GOT3 (cell line): ENCODE measurements around the gene RAP1GDS1.

Experiments
- DNase-seq: peaks from one replicate; lab custom pipeline; 2025; ENCODE audit warnings: mixed read lengths; lab: John Stamatoyannopoulos, UW

Gene RAP1GDS1, protein sequence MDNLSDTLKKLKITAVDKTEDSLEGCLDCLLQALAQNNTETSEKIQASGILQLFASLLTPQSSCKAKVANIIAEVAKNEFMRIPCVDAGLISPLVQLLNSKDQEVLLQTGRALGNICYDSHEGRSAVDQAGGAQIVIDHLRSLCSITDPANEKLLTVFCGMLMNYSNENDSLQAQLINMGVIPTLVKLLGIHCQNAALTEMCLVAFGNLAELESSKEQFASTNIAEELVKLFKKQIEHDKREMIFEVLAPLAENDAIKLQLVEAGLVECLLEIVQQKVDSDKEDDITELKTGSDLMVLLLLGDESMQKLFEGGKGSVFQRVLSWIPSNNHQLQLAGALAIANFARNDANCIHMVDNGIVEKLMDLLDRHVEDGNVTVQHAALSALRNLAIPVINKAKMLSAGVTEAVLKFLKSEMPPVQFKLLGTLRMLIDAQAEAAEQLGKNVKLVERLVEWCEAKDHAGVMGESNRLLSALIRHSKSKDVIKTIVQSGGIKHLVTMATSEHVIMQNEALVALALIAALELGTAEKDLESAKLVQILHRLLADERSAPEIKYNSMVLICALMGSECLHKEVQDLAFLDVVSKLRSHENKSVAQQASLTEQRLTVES

DNA sequence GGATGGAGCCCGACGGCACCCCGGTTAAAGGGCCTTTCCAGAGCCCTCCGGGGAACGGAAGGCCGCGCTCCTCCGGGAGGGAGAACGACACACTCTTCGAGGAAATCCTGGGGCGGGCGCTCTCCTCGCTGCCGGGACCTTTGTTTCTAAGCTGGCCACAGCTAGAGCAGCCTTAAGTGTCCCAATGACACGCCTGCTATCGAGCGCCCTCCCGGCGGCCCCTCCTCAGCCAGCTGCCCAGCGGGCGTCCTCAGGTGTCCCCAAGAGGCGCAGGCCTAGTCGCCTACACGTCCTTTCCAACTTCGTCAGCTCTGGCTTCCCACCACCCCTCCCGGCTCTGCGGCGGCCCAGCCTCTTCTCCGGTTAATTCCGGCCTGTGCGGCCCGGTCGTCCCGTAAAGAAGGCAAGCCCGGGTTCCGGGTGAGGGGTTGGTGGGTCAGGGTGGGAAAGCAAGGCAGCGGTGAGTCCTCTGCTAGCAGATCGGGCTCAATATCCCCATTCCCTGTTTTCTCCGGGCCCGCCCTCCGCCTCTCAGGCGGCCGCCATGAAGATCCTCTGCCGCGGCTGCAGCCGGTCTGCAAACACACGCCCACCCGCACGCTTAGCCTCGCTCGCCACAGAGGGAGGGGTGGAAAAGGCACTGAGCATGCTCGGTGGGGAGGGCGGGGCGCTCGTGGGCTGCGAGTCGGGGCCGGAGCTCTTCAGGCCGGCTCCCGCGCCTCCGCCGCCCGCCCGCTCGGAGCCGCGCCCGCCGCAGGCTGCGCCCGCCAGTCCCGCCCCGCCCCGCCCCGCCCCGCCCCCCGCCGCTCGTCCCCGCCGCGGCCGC lies at the start of gene RAP1GDS1:
Gene RAP1GDS1 (plus strand): TSS at position 806 of the 826 bp plus-strand sequence. CDS start 182 bp downstream, outside the sequence.
- peak; percentile 68 for DNase-seq

- no peak for DNase-seq
Measured at GRCh38 chr4:98222306-98222705, 38.9 kb upstream of the RAP1GDS1 start.

DNA sequence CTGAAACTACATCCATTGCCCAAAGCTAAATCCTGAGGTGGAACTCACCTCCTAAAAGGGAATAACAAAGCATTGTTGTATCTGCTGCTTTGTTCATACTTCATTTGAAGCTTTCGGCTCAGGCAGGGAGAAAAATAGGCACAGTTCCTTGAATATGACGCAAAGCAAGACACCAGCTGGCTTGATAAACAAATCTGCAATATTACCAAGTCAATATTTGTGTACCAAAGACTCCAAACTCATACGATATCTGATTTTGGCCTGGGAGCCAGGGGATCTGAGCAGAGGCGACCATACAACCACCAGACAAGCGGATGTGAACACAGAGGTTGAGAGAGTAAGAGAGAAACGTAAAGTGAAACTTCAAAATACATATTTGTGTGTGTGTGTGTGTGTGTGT lies 34.8 kb upstream of the RAP1GDS1 start:
- DNase-seq: no peak

- DNase-seq: no peak
Measured at GRCh38 chr4:98230961-98231360, 30.2 kb upstream of the RAP1GDS1 start.

DNA sequence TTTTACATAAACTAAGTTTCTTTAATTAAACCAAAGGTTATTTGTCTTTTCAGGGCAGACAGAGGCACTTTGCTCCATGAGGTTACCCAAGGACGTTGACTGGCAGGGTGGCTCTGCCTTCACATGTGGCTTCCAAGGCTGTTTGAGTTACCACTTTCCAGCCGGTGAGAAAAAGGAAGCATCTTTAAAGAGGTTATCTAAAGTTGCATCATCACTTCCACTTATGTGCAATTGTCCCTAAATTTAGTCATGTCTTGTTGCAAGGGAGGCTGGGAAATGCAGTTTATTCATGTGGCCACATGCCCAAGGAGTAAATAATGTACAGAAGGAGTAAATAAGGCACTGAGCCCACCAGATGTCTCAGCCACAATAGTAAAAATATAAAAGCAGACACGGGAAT lies 29.0 kb upstream of the RAP1GDS1 start:
- DNase-seq: no peak

GRCh38 chr4:98237204-98237603 lies 24.0 kb upstream of the RAP1GDS1 start:
- DNase-seq: no peak

DNA sequence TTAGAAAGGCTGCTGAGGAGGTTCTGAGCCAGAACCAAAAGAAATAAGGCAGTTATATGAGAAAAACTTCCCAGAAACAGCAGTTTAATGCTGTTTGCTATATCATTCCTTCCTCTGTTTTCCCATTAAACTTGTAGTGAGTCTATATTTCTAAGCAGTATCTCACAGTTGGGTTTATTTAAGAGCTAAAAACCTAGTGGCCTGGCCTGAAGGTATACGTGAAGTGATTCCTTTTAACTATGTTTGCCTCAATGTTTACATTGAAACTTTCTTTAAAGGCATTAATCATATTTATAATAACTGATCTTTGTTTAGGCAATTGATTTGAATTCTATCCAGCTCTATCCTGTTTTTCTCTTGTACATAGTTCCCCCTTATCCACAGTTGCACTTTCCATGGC lies 19.1 kb upstream of the RAP1GDS1 start:
- DNase-seq: no peak

DNA sequence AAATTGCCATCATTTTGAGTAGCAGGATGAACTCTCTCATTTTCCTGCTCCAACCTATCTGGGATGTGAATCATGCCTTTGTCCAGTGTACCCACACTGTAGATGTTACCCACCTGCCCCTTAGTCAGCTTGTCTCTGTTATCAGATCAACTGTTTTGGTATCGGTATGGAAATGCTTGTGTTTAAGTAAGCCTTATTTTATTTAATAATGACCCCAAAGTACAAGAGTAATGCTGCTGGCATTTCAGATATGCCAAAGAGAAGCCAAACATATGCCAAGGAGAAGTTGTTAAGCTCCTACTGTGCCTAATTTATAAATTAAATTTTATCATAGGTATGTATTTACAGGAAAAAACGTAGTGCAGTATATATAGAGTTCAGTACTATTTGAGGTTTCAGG lies 18.6 kb upstream of the RAP1GDS1 start:
- DNase-seq: no peak

DNA sequence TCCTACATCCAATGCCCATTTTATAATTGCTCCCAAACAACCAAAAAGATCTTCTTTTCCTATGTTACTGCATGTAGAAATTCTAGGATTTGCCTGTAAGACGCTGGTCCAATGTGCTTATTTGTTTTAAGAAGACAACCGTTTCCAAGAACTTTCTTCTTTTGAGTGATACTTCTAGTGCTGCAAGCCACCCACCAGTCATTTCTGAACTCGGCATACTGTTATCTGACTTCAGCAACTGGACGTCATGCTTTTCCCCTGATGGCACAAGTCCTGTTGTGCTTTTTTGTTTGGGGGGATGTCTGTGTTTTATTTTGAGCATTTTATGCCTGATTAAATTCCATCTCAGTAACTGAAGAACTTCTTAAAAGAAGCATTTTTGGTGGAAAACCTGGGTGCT lies 16.0 kb upstream of the RAP1GDS1 start:
- DNase-seq: no peak

- DNase-seq: no peak
Measured at GRCh38 chr4:98248934-98249333, 12.2 kb upstream of the RAP1GDS1 start.

GRCh38 chr4:98249831-98250230 lies 11.4 kb upstream of the RAP1GDS1 start:
- no peak for DNase-seq

DNA sequence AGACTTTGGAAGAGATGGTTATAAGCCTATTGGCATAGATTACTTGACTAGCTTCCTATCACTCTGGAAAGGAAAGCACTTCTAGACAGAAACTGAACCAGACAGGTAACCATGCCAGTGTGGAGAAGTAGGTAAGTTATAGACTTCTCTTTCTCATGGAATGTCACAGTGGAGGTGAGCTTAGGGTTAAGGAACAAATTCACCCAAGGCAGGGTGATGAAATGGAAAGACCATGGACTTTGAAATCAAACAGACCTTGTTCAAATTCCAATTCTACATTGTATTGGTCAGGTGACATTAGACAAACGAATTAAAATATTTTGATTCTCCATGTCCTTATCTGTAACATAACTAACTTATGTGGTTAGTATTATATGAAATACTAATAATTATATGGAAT lies 7.7 kb upstream of the RAP1GDS1 start:
- DNase-seq: no peak

DNA sequence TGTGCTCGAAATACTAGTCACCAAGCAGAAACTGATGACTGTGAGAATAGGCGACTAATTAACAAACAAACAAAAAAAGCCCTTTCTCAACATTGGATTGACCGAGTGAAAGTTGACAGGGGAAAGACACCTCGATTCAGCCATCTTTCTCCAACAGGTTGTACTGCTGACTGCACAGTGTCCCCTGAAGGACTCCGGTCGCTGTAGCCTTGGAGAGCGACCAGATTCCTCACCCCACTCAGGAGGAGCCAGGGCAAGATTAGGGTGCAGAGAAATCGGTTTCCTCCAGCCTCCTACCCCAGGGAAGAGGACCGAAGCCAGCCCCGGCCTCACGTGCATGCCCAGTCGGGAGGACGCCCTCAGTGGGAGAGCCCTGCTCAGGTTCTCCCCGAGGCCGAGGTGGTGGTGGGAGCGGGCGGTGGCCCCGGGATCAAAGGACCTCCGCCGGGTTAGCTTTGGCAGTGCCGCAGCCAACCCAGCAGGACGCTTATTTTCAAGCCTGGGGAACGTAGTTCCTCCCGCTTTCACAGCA lies 1.1 kb upstream of the RAP1GDS1 start:
- DNase-seq: no peak

DNA sequence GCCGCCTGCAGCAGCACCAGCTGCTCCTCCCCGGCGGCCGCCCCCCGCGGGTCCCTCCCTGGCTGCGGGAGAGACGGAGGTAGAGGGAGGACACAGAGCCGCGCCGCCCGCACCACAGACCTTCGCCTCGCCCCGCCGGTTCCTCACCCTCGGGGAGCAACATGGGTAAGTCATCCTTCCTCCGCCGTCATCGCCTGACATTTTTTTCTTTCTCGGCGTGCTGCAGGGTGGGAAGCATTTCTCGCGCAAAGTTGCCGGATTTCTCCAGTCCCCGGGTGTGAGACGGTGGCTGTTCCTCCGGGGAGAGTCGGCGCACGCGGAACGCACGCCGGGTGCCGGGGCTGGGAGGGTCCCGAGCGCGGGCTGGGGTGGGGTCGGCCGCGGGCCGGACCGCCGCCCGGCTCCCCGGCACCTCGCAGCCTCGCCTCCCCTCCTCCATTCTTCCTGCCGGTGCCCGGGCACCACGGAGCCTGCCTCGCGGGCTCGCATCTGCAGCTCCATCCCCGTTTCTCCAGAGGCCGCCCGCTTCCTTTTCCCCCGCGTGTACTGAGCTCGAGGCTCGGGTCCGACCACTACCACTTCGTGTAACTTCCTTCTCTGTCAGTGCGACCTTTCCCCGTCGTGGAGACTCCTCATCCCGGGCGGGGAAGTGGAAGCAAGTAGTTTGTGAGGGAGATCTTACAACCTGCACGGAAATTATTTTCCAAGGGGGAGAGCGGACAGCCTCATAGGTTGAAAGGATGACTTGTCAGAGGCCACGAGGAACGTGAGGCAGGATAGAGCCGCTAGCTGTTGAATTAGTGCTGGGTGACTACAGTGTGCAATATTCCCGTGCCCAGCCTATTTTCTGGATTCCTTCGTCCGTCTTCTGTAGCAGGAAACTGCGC lies 464 bp downstream of the RAP1GDS1 start:
- peak; percentile 30 for DNase-seq

- DNase-seq: no peak
Measured at GRCh38 chr4:98262431-98262830, 1.2 kb downstream of the RAP1GDS1 start.

- DNase-seq: no peak
Measured at GRCh38 chr4:98267498-98267897, 6.3 kb downstream of the RAP1GDS1 start.

DNA sequence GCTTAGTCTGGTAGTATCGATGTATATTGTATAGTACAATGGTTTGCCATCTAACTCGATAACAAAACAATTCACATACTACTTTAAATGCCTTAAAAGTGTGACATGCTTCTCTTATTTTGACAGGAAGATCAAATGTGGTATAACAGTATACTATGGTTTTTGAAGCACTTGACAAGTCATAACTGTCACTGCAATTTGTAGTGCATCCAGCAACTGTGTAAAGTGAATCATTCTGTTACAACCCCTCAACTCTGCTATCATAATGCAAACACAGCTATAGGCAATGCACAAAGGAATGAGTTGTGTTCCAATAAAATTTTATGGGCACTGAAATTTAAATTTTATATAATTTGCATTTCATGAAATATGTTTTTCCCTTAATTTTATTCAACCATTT lies 14.0 kb downstream of the RAP1GDS1 start:
- DNase-seq: no peak

DNA sequence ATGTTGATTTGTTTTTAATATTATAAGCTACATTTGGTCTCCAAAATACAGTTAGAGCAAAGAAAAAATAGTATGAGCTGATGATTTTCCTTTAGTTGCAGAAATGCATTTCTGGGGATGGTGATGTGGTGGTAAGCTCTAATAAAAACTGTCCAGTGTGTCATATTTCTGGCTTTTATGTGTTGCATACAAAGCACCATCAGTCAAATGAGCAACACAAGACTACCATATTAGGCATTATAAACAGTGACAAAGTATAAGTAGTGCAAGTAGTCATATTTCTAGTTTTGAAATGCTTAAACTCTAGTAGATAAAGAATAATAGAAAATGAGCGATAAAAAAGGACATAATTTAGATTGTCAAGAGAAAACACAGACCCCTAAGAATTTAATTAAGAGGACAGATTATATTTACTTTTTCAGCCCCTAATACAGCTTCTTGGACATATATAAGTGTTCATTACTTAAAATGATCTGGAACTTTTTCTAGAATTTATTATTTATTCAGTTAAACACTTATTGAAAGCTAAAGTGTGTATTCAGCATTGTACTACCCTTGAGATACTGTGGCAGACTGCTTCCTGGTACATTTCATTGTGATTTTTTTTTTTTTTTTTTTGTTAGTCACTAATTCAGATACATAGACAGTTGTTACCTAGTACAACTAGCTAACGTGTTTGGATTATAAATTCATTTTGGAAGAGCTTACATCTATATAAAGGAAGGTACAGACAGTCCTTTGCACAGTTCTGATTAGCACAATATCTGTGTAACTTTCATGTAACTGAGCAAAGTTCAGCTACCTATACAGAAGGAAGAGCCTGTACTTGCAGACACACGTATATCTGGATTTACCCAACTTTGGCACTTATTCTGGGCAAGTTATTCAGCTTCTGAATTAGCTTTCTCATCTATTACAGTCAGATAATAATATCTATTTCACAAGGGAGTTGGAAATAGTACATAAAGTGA lies 22.3 kb downstream of the RAP1GDS1 start:
- DNase-seq: no peak

DNA sequence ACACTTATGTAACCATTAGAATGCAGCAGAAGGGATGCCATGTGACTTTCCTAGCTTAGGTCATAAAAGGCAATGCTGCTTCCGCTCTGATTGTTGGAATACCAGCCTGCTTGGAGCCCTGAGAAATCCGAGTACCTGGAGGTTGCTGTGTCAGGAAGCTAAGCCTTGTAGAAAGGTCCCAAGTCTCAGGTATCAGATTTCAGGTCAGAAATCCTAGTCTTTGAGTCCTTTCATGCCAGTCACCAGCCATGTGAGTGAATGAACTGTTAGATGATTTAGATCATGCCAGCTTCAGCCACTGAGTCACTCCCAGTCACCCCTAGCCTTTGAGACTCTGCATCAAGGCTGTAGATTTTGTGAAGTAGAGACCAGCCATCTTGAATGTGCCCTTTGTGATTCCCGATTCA lies 23.5 kb downstream of the RAP1GDS1 start:
- DNase-seq: no peak

- DNase-seq: no peak
Measured at GRCh38 chr4:98285676-98286075, 24.5 kb downstream of the RAP1GDS1 start.
